Left ventricle myocardium inferior (tissue), 1 donor: ENCODE results near the gene PPP2R3A. TPM values are rescaled to one million over a fixed set of nuclear protein-coding genes. Genes with fewer than 3 reads are reported as not detected.

Experiments used
- DNase-seq: peaks from one replicate; pipeline ENCODE4 v3.0.0-alpha.2; 2020
- H3K27ac ChIP-seq: fragments of 200-600 bp; replicated peaks from 2 replicates; pipeline ENCODE4 v1.8.0; 2021
- H3K27me3 ChIP-seq: fragments of 200-600 bp; 2 replicates; pipeline ENCODE4 v1.8.0; 2021; ENCODE audit warnings: low read depth
- H3K36me3 ChIP-seq: fragments of 200-600 bp; 2 replicates; pipeline ENCODE4 v1.8.0; 2021
- H3K4me1 ChIP-seq: fragments of 200-600 bp; 2 replicates; pipeline ENCODE4 v1.8.0; 2021
- H3K4me3 ChIP-seq: fragments of 200-600 bp; 2 replicates; pipeline ENCODE4 v1.8.0; 2021; ENCODE audit warnings: mild to moderate bottlenecking, moderate library complexity
- H3K9me3 ChIP-seq: fragments of 200-600 bp; replicated peaks from 2 replicates; pipeline ENCODE4 v1.8.0; 2021
- intact Hi-C: fragments of 100-400 bp; cut with micrococcal nuclease; formaldehyde crosslinking; loops from one replicate; pipeline ENCODE4 v1.11.0; 2022
- total RNA-seq: library from RNA; stranded (reverse); fragmentation: NEBNext Ultra II Directional; extraction: Animal tissue kit (Norgen Biotek cat#: 25700); gene quantifications from one replicate; pipeline ENCODE4 v1.2.1, GENCODE V29; 2021
- TF ChIP-seq, protein P1 (sequence below): fragments of 200-600 bp; IDR thresholded peaks from 2 replicates; pipeline ENCODE4 v1.8.0; 2021; ENCODE audit warnings: antibody characterized with exemption, mild to moderate bottlenecking, borderline replicate concordance
- donor health status: DM: no; HTN: yes; CAD: no; lungs with severe emphysema.

The PPP2R3A gene
- total RNA-seq, 1 donor from 2014 or later, result 94.9 TPM

DNA sequence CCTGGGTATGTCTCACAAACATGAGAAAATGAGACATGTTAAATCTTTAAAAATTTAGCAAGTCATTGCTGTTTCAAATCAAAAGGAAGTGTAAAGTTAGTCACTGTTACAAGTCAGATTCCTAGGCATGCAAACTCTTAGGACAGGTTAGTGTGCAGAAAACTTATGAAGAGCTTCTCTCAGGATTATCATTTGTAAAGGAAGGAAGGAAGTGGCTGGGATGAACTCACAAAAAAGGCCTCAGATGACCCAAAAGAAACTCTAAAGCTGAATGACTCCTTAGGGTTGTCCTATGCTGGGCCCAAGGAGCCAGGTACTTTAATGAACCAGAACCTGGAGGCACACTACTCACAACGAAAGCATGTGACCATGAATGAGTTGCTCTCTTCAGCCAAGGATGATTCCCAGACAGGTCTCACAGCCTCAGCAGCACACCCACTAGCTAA, 205.6 kb downstream of the PPP2R3A start:
- no peak for DNase-seq
- Histone ChIP-seq H3K4me3 (no peak overlapping the region), H3K4me1 (peaks cover 70% of the 10 kb centered on the region), H3K27ac (no peak overlapping the region), H3K27me3 (no peaks in the 10 kb centered on the region), H3K9me3 (no peaks in the 10 kb centered on the region), H3K36me3 (no peaks in the 10 kb centered on the region)
- TF ChIP-seq, protein P1, sequence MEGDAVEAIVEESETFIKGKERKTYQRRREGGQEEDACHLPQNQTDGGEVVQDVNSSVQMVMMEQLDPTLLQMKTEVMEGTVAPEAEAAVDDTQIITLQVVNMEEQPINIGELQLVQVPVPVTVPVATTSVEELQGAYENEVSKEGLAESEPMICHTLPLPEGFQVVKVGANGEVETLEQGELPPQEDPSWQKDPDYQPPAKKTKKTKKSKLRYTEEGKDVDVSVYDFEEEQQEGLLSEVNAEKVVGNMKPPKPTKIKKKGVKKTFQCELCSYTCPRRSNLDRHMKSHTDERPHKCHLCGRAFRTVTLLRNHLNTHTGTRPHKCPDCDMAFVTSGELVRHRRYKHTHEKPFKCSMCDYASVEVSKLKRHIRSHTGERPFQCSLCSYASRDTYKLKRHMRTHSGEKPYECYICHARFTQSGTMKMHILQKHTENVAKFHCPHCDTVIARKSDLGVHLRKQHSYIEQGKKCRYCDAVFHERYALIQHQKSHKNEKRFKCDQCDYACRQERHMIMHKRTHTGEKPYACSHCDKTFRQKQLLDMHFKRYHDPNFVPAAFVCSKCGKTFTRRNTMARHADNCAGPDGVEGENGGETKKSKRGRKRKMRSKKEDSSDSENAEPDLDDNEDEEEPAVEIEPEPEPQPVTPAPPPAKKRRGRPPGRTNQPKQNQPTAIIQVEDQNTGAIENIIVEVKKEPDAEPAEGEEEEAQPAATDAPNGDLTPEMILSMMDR, result no peak
- intact Hi-C loops, result no loop called here

DNA sequence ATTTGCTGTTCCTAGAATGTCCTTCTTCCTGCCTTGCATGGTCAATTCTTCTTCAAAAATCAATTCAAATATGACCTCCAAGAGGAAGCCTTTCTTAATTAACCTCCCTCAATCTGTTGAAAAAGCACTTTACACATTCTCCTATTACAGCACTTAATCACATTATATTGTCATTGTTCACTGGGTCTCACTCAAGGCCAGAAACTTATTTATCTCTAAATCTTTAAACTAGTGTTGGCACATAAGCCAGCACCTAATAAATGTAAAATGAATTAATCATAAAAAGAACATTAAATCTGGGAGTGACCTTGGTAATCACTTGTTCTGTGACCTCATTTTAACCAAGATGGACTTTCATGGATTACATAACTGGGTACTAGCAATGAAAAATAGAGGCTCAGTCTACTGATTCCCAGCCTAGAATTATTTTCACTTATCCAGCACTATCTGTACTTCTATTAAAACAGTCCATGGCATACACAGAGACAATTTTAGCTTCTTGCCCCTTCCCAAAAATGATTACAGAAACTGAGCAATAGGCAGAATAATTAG, 208.5 kb downstream of the PPP2R3A start:
- TF ChIP-seq, protein P1, result no peak
- intact Hi-C loops, result no loop called here
- no peaks in the 10 kb centered on the region for H3K27me3 ChIP-seq
- no peaks in the 10 kb centered on the region for H3K36me3 ChIP-seq
- DNase-seq, result no peak
- no peaks in the 10 kb centered on the region for H3K9me3 ChIP-seq
- H3K4me1 ChIP-seq, result peaks cover 84% of the 10 kb centered on the region
- H3K4me3 ChIP-seq, result no peak overlapping the region
- no peak overlapping the region for H3K27ac ChIP-seq

DNA sequence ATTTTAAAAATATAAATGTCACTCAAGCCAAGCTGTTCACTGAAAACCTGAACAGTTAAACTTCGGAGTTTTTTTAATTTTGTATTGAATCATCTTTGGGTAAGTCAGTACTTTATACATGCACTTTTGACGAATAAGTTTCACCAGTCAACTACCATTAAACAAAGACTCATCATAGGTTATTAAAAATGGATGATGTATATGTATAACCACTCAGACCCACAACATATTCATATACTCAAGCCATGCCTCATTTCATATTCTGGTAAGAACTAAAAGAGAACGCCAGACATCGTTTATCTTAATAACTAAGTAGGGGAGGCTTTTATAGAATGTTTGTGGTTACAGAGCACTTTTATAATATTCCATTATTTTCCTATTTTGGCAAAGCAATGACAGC, 212.3 kb downstream of the PPP2R3A start:
- Histone ChIP-seq H3K27me3 (no peaks in the 10 kb centered on the region), H3K36me3 (no peaks in the 10 kb centered on the region), H3K4me3 (no peak overlapping the region), H3K9me3 (no peaks in the 10 kb centered on the region), H3K4me1 (peaks cover 98% of the 10 kb centered on the region), H3K27ac (no peak overlapping the region)
- TF ChIP-seq, protein P1, result no peak
- intact Hi-C loops, result no loop called here
- no peak for DNase-seq

DNA sequence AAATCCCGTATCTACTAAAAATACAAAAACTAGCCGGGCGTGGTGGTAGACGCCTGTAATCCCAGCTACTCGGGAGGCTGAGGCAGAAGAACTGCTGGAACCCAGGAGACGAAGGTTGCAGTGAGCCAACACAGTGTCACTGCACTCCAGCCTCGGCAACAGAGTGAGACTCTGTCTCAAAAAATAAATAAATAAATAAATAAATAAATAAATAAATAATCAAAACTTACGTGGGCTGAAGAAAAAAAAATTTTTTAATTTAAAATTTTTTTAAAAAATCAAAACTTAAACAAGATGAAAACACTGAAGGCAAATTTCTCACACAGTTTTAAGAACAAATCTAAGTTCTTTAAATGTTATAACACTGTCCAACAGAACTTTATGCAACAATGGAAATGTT, 216.2 kb downstream of the PPP2R3A start:
- no peak for DNase-seq
- intact Hi-C loops, result no loop called here
- TF ChIP-seq, protein P1, result no peak
- no peaks in the 10 kb centered on the region for H3K27me3 ChIP-seq
- no peak overlapping the region for H3K27ac ChIP-seq
- H3K9me3 ChIP-seq, result no peaks in the 10 kb centered on the region
- no peaks in the 10 kb centered on the region for H3K36me3 ChIP-seq
- H3K4me1 ChIP-seq, result peaks cover 96% of the 10 kb centered on the region
- no peak overlapping the region for H3K4me3 ChIP-seq

DNA sequence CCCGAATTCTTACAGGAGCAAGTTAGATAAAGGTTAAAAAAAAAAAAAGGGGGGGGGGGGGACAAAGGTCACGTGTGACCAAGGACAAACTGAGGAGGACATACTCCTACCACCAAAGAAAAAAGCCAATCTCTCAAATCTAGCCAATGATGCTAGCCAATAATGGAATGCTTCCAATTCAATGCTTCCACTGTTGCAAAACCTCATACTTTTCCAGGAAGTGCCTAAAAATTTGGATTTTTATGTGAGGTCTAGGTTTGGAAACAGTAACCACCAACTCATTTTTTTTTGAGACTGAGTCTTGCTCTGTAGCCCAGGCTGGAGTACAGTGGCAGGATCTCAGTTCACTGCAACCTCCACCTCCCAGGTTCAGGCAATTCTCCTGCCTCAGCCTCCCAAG, 219.2 kb downstream of the PPP2R3A start:
- intact Hi-C loops, result no loop called here
- H3K4me3 ChIP-seq, result no peak overlapping the region
- H3K27me3 ChIP-seq, result no peaks in the 10 kb centered on the region
- no peaks in the 10 kb centered on the region for H3K36me3 ChIP-seq
- TF ChIP-seq, protein P1, result no peak
- H3K4me1 ChIP-seq, result peaks cover 96% of the 10 kb centered on the region
- H3K27ac ChIP-seq, result peak overlapping the region; percentile 20
- no peak for DNase-seq
- no peaks in the 10 kb centered on the region for H3K9me3 ChIP-seq
